ENCODE data around the gene SNAI3. TPM values are rescaled to one million over a fixed set of nuclear protein-coding genes. Genes with fewer than 3 reads are reported as not detected.

The SNAI3 gene
- total RNA-seq, 1 experiment from 2014 or later, result not detected

- ChIA-PET CTCF (interaction anchor here (0.5 kb wide), 1 partner anchor 175 kb away, joined by 11 read pairs; no protein-coding TSS in a partner anchor), POLR2A (no interaction called here)
- intact Hi-C loops (cut with micrococcal nuclease; ENCODE audit: unreplicated experiment), result loop anchor here (10.0 kb wide), 1 partner anchor 50 kb away; the partner anchor contains the start of gene PIEZO1
- no peaks in the 10 kb centered on the region for H3K9me3 ChIP-seq (ENCODE audit: control insufficient read depth, insufficient read depth, low read depth, low read length)
- no peaks in the 10 kb centered on the region; the same call in 1 of the 2 replicates for H3K36me3 ChIP-seq (ENCODE audit: control insufficient read depth, insufficient read depth, low read length)
- BruUV-seq (replicated peaks), result no TSS peak
- ATAC-seq, result no peak
- no peak overlapping the region for H3K4me3 ChIP-seq (ENCODE audit: low read depth in 2 of 2, low read length in 2 of 2)
- in situ Hi-C loops (cut with HindIII; ENCODE audit: low pct_unique_long_range_greater_than_20kb, low sequenced_read_pairs), result no loop called here
- no peak for TF ChIP-seq REST (IDR thresholded peaks at IDR 0.05; ENCODE audit: insufficient read depth in 1 of 2, low read depth in 2 of 2, low read length in 1 of 2)
- no peak for TF ChIP-seq CTCF (IDR thresholded peaks at IDR 0.05)
- TF ChIP-seq SIN3A (IDR thresholded peaks at IDR 0.05; ENCODE audit: borderline replicate concordance, insufficient read depth, low read depth, low read length), result no peak
- no peak for TF ChIP-seq TCF7L2 (IDR thresholded peaks at IDR 0.05; ENCODE audit: low read depth, low read length)
- TF ChIP-seq POLR2AphosphoS5 (IDR thresholded peaks at IDR 0.05; ENCODE audit: low read depth, low read length), result no peak
- no peaks in the 10 kb centered on the region for H3K27me3 ChIP-seq (ENCODE audit: control insufficient read depth, insufficient read depth, low read length)
- no peak overlapping the region for H3K27ac ChIP-seq (ENCODE audit: low read length)
- no peaks in the 10 kb centered on the region; the same call in 1 of the 2 replicates for H3K4me1 ChIP-seq (ENCODE audit: control insufficient read depth, insufficient read depth, low read length)
- no peak for DNase-seq (ENCODE audit: low read depth, low spot score)
Observed at GRCh38 chr16:88734361-88734728, 48.0 kb upstream of the SNAI3 start.

GRCh38 chr16:88733630-88734360, 47.5 kb upstream of the SNAI3 start:
- Histone ChIP-seq H3K36me3 (ENCODE audit: control insufficient read depth, insufficient read depth, low read length) (no peaks in the 10 kb centered on the region; the same call in 1 of the 2 replicates), H3K9me3 (ENCODE audit: control insufficient read depth, insufficient read depth, low read depth, low read length) (no peaks in the 10 kb centered on the region), H3K27ac (ENCODE audit: low read length) (no peak overlapping the region), H3K4me3 (ENCODE audit: low read depth in 2 of 2, low read length in 2 of 2) (no peak overlapping the region), H3K27me3 (ENCODE audit: control insufficient read depth, insufficient read depth, low read length) (no peaks in the 10 kb centered on the region), H3K4me1 (ENCODE audit: control insufficient read depth, insufficient read depth, low read length) (no peaks in the 10 kb centered on the region; the same call in 1 of the 2 replicates)
- DNase-seq (ENCODE audit: low read depth, low spot score) (no peak), ATAC-seq (no peak)
- intact Hi-C loops (cut with micrococcal nuclease; ENCODE audit: unreplicated experiment) (loop anchor here (10.0 kb wide), 1 partner anchor 51 kb away; the partner anchor contains the start of gene PIEZO1), in situ Hi-C loops (cut with HindIII; ENCODE audit: low pct_unique_long_range_greater_than_20kb, low sequenced_read_pairs) (no loop called here)
- ChIA-PET CTCF (no interaction called here), POLR2A (no interaction called here)
- BruUV-seq (replicated peaks), result no TSS peak
- no peak for TF ChIP-seq SIN3A (IDR thresholded peaks at IDR 0.05; ENCODE audit: borderline replicate concordance, insufficient read depth, low read depth, low read length)
- TF ChIP-seq REST (IDR thresholded peaks at IDR 0.05; ENCODE audit: insufficient read depth in 1 of 2, low read depth in 2 of 2, low read length in 1 of 2), result no peak
- no peak for TF ChIP-seq POLR2AphosphoS5 (IDR thresholded peaks at IDR 0.05; ENCODE audit: low read depth, low read length)
- no peak for TF ChIP-seq CTCF (IDR thresholded peaks at IDR 0.05)
- no peak for TF ChIP-seq TCF7L2 (IDR thresholded peaks at IDR 0.05; ENCODE audit: low read depth, low read length)
